Activated CD8-positive, alpha-beta memory T cell treated with anti-CD3 and anti-CD28 coated beads for 36 hours (primary cell): Measurements from ENCODE around the gene FBXL16. TPM values are rescaled to one million over a fixed set of nuclear protein-coding genes. Genes with fewer than 3 reads are reported as not detected.
"Not testable (repeated sequence)": the region's sequence is repeated elsewhere in the genome, so short reads cannot be mapped to it uniquely, and the experiment has no call there.

Source experiments
- CTCF ChIA-PET: fragments of 350-600 bp; sonication (Branson Sonifier 250); formaldehyde crosslinking; loops from one replicate; lab custom pipeline; 2021; ENCODE audit warnings: antibody characterized with exemption; lab: Charles Lee
- POLR2A ChIA-PET: fragments of 350-600 bp; sonication (Branson Sonifier 250); formaldehyde crosslinking; loops from one replicate; lab custom pipeline; 2021; ENCODE audit warnings: antibody characterized with exemption; lab: Charles Lee
- total RNA-seq, 2 experiments: library from RNA; stranded (reverse); gene quantifications; one replicate each; pipeline ENCODE4 v1.2.3, GENCODE V29; 2021

Gene FBXL16, protein sequence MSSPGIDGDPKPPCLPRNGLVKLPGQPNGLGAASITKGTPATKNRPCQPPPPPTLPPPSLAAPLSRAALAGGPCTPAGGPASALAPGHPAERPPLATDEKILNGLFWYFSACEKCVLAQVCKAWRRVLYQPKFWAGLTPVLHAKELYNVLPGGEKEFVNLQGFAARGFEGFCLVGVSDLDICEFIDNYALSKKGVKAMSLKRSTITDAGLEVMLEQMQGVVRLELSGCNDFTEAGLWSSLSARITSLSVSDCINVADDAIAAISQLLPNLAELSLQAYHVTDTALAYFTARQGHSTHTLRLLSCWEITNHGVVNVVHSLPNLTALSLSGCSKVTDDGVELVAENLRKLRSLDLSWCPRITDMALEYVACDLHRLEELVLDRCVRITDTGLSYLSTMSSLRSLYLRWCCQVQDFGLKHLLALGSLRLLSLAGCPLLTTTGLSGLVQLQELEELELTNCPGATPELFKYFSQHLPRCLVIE
- total RNA-seq, result 1 to 10 TPM; 4.1 to 5.7 TPM

DNA sequence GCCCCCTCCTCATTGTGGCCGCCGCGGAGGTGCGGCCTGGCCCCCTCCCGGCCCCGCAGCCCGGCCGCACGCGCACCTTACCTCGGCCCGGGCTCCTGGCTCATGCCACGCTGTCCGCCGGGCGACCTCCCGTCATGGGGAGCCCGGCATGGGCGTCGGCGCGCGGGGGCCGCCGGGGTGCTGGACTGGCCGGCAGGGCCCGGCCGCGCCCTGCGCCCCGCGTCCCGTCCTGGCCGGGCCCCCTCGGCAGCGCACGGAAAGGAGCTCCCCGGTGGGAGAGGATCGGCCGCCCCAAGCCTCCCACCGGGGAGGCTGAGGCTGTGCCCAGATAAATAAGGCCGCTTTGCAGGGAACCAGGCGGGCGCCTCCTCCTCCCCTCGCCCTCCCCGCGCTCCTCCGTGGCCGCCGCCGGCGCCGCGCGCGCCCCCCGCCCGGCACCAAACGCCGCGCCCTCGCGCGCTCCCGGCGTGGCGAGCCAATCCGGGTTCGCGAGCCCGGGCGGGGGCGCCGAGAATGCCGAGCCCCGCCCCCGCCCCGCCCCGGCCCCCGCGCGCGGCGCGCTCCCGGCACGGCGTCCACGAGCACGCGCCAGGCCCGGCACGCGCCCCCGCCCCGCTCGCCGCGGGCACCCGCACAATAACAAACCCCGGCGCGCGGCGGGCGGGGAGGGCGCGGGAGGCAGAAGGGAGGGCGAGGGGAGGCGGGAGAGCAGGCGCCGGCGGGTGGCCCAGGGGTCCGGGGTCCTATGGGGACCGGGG is at the start of gene FBXL16:
FBXL16 (minus strand) TSS at position 371 of the 758 bp plus-strand sequence. CDS start 8,396 bp downstream, outside the sequence.
- CTCF ChIA-PET, result interaction anchor here (2.3 kb wide), 1 partner anchor 80 kb away, joined by 9 read pairs; no protein-coding TSS in a partner anchor
- POLR2A ChIA-PET, result no interaction called here

DNA sequence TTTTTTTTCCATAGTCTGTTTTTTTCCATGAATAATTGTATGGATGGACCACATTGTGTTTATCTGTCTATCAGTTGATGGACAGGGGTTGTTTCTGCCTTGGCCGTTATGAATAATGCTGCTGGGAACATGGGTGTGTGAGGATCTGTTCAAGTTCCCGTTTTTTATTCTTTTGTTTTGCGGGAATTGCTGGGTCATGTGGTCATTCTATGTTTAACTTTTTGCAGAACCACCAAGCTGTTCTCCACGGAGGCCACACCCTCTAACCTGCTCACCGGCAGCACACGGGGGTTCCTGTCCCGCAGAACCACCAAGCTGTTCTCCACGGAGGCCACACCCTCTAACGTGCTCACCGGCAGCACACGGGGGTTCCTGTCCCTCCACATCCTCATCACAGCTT is 49.1 kb upstream of the FBXL16 start:
- CTCF ChIA-PET, result no interaction called here
- POLR2A ChIA-PET, result no interaction called here

DNA sequence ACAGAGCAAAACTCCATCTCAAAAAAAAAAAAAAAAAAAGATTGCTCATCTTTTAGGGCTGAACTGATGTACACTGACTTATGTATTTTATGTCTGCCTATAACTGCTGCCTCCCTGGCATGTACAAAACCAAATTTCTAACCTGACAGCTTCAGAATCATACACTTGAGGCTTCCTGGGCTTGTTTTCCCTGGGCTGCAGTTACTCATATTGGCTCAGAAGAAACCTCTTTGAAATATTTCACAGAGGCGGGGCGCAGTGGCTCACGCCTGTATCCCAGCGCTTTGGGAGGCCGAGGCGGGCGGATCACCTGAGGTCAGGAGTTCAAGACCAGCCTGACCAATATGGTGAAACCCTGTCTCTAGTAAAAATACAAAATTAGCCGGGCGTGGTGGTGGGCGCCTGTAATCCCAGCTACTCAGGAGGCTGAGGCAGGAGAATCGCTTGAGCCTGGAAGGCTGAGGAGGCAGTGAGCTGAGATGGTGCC is 48.6 kb upstream of the FBXL16 start:
- POLR2A ChIA-PET, result not testable (repeated sequence)

DNA sequence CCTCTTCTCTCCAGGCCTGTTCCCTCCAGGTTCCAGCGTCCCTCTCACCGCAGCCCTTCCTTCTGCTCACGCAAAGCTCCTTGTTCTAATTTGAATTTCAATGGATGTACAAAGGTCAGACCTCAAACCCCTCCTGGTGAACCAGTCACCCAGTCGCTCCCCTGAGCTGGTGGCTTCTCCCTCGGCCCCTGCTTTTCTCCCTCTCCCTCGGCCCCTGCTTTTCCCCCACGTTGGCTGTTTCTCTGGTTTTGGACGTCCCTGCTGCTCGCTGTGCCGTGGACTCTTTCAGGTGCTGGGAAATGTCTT is 46.4 kb upstream of the FBXL16 start:
- POLR2A ChIA-PET, result no interaction called here
- CTCF ChIA-PET, result no interaction called here

More for the DNA sequence above, 48.6 kb upstream of the FBXL16 start:
- CTCF ChIA-PET, result interaction anchor here (0.7 kb wide), 2 partner anchors 138 to 709 kb away, joined by 3 to 6 read pairs; no protein-coding TSS in a partner anchor

DNA sequence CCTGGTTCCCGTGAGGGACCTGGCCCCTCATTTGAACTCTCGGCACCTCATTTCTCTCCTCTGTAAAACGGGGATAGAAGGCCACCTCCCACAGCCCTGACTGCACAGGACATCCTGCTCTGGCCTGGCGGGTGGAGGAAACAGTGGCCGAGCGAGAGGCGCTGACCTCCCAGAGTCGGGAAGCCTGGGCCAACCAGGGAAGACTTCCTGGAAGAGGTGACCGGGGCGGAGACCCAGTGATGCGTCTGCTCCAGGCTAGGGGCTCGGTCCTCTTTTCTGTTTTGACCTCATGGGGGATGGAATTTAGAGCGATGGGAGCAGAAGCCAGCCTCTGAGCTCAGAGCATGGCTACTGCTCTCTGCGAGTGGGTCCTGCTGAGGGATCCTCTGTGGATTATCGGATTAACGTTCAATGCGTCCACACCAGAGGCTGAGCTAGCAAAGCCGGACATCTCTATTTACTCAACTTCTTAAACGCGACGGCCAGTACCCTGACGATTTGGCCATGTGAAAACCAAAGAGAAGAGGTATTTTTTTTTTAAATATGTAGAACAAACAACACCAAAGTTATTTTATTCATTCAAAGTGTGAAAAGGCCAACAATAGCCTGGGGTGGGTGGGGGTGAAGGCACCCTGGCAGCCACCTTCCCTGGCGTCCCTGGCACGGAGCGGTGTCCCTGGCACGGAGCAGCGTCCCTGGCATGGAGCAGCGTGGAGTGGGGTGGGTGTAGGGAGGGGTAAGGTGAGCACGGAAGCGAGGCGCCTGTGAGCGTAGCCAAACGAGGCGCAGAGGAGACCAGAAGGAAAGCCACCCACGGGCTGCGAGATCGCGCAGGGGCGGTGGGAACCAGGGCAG is 45.8 kb upstream of the FBXL16 start:
- POLR2A ChIA-PET, result no interaction called here
- CTCF ChIA-PET, result interaction anchor here (1.4 kb wide), 1 partner anchor 39 kb away, joined by 6 read pairs; no protein-coding TSS in a partner anchor

DNA sequence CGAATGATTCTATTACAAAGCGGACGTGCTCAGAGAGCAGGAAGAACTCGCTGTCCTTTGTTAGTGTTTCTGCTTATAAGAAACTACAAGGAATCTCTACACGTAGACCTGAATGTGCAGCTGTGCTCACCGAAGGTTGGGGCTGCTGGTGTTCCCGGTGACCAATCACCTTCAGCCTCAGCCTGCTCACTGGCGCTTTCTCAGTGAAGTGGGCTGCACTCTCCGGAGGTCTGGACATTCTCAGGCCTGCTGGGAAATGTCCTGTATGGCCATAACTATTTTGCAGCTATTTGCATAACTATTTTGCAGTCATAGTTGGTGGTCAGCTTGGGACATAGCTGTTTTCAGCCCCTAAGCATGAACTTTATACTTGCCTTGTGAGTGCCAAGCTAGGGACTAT is 44.9 kb upstream of the FBXL16 start:
- POLR2A ChIA-PET, result no interaction called here
- CTCF ChIA-PET, result interaction anchor here (0.6 to 1.4 kb wide), 2 partner anchors 39 to 87 kb away, joined by 3 to 6 read pairs; no protein-coding TSS in a partner anchor

DNA sequence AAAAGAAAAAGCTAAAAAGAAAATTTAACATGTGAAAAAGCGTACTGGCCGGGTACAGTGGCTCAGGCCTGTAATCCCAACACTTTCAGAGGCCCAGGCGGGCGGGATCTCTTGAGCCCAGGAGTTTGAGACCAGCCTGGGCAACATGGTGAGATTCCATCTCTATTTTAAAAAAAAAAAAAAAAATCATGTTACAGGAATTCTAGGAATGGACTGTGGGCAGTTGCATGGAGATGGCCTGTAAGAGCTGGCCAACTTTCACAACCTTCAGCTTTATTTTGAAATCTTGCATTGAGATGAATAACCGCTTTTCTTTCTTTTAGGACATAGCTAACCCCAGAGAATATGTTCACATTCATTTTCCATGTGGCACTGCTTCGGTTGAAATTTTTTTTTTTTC is 43.4 kb upstream of the FBXL16 start:
- ChIA-PET CTCF (no interaction called here), POLR2A (no interaction called here)

DNA sequence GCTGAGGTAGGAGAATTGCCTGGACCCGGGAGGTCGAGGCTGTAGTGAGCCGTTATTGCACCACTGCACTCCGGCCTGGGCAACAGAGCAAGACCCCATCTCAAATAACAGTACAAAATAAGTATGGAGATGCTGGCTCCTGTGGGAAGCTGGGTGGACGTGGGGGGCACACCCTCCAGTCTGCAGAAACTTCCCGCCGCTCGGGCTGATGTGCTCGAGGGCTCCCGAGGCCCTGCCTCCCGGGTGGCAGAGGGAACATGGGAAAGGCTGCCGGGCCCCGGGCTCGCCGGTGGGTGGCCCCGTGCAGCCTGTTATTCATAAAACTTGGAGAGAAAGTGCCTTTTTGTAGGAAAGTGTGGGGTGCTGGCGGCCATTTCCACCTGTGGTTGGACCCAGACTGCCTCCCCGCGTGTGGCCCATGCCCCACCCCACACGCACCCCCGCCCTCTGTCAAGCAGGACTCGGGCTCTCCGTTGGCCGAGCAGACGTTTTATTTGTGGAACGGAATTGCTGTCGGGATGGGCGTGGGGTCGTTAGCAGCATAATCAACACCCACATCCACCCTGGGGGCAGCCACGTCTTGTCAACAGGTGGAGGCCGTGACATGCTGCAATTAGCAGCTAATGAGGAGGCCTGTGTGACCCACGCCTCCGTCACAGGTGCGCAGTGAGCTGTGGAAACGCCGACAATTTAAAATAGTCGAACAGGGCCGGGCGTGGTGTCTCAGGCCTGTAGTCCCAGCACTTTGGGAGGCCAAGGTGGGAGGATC is 42.6 kb upstream of the FBXL16 start:
- ChIA-PET CTCF (no interaction called here), POLR2A (no interaction called here)

DNA sequence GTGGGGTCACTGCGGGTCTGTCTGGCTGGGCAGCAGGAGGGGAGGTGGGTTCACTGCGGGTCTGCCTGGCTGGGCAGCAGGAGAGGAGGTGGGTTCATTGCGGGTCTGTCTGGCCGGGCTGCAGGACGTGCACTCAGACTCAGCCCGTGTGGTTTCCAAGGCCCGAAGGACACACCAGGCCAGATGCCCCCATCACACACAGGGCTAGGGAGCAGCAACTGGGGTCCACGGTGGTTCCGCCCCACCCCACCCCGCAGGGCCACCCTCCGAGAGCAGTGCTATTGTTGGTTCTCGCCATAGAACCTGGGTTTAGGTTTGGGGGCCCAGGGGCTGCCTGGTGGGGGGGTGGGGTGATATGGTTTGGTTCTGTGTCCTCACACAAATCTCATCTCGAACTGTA is 41.0 kb upstream of the FBXL16 start:
- ChIA-PET CTCF (no interaction called here), POLR2A (no interaction called here)

DNA sequence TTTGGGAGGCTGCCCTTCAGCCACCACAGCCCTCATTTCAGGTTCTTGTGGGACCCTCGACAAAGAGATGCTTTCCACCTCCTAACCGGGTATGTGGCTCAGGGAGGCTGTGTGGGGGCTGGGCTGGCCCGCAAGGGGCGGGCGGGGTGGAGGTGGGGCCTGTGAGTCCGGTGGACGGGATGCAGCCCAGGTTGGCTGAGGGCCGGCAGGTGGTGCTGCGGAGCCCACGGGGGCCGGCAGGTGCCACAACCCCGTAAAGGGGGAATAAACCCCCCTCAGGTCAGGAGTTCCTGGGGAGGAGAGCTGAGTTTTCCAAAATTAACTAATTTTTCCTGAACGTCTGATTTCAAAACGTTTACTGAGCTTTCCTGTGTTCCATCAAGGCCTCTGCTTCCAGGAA is 40.1 kb upstream of the FBXL16 start:
- ChIA-PET CTCF (interaction anchor here (0.6 kb wide), 2 partner anchors 9 to 312 kb away, joined by 3 read pairs; no protein-coding TSS in a partner anchor), POLR2A (no interaction called here)

DNA sequence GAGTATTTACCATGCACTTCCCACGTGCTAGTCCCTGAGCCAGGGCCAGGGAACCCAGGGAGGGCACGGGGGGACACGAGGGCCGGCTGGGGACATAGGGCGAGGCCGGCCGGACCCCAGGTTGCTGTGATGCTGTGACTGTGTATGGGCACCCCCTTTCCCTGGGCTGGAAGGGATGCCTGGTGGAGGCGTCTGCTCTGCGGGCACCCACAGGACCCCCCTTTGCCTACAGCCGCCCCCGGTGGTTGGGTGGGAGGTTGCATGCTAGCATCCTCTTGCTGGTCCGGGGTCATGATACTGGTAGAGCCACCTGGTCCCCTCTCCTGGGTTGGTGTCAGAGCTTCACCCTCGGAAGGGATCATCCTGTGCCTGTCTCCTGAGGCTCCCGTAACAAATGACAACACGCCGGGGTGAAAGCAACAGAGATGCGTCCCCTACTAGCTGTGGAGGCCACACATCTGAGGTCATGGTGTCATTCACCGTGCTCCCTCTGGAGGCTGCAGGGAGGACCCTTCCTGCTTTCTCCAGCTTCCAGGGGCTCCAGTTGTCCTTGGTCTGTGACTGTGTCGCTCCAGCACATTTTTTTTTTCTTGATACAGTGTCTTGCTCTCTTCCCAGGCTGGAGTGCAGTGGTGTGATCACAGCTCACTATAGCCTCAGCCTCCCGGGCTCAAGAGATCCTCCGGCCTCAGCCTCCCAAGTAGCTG is 38.3 kb upstream of the FBXL16 start:
- ChIA-PET CTCF (interaction anchor here (0.7 to 5.2 kb wide), 8 partner anchors 8 to 1041 kb away, joined by 3 to 17 read pairs (median 3); no protein-coding TSS in a partner anchor), POLR2A (interaction anchor here (0.6 kb wide), 1 partner anchor 974 kb away, joined by 3 read pairs; no protein-coding TSS in a partner anchor)

DNA sequence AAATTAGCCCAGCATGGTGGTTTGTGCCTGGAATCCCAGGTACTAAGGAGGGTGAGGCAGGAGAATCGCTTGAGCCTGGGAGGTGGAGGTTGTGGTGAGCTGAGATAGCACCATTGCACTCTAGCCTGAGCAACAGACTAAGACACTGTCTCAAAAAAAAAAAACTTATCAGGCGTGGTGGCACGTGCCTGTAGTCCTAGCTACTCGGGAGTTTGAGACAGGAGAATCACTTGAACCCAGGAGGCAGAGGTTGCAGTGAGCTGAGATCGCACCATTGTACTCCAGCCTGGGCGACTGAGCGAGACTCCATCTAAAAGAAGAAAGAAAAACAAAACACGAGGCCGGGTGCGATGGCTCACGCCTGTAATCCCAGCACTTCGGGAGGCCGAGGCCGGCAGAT is 37.3 kb upstream of the FBXL16 start:
- CTCF ChIA-PET, result interaction anchor here (0.8 to 5.2 kb wide), 4 partner anchors 23 to 47 kb away, joined by 3 to 17 read pairs (median 6); no protein-coding TSS in a partner anchor

DNA sequence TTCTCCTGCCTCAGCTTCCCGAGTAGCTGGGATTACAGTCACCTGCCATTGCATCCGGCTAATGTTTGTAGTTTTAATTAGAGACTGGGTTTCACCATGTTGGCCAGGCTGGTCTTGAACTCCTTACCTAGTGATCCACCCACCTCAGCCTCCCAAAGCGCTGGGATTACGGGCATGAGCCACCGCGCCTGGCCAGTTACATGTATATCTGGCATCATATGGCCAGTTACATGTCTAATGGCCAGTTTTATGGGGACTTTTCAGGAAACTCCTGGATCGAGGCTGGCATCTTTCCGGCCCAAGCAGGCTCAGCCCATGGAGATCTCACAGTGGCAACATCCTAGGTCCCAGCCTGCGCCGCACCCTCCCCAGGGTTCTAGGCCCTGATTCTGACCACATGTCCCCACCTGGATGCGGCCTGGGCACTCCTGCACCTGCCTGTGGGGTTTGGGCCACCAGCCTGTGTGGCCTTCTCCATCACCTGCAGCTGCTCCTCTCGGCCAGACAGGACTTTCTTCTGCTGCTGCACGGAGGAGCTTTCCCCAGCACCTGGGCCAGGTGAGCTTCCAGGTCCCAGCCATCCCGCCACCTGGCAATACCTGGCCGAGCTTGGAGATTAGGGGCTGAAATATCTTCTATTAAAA is 36.5 kb upstream of the FBXL16 start:
- ChIA-PET CTCF (interaction anchor here (1.1 to 5.2 kb wide), 5 partner anchors 12 to 29 kb away, joined by 3 to 17 read pairs (median 6); partner anchors contain the start of genes ANTKMT and METRN), POLR2A (interaction anchor here (0.7 kb wide), 1 partner anchor 11 kb away, joined by 3 read pairs; no protein-coding TSS in a partner anchor)

More for the DNA sequence above, 37.3 kb upstream of the FBXL16 start:
- POLR2A ChIA-PET, result not testable (repeated sequence)

DNA sequence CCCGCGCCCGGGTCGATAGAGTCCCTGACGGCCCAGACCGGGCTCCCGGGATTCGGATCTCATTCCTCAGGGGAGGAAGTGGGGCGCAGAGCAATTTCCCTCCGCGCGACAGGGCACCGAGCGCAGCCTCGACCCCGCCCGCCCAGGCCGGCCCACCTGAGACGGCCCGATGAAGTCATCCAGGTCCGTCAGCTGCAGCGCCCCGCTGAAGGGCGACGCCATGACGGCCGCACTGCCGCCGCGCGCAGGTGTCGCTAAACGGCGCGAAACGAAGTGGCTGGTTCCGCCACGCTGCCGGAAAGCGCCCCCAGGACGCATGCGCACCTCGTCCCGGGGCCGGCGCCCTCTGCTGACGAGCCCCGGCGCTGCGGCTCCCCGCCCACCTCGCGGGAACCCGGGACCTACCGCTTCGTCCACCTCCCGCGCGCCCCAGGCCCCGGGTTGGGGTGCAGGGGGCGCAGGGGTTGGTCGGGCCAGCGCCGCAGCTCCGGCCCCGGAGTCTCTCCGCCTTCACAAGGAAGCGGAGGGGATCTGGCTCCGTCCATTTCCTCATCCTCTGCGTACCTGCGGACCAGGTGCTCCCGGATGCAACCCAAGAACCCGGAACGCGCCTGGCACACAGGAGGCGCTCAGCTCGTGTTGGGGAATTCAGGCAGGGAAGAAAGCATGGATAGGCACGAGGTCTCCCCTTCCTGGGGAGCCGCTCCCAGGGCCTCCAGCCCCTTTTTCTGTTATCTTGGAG is 35.3 kb upstream of the FBXL16 start, which contains the start of gene CIAO3:
CIAO3 (minus strand) TSS at position 234 of the 742 bp plus-strand sequence; CDS start at position 222, 12 bp downstream.
- ChIA-PET POLR2A (interaction anchor here (0.8 to 1.2 kb wide), 3 partner anchors 13 to 20 kb away, joined by 3 read pairs; partner anchors contain the start of gene ANTKMT), CTCF (interaction anchor here (0.6 to 5.2 kb wide), 9 partner anchors 11 to 775 kb away, joined by 3 to 17 read pairs (median 6); partner anchors contain the start of genes ANTKMT, CCDC78, HAGHL and METRN)

DNA sequence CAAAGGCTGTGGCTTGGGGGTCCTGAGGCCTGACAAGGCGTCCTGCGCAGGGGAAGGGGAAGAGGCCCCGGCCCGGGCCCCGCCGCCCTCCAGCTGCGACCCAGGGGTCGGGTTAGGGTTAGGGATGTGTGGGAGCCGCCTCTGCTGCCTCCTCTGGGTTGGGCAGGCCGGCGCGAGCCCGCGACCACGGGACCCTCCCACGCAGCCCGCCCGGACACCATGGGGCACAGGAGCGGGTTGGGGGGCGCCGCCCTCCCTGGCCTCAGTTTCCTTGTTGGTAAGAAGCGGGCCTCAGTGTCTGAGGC is 34.8 kb upstream of the FBXL16 start:
- POLR2A ChIA-PET, result interaction anchor here (0.8 to 1.2 kb wide), 2 partner anchors 12 to 18 kb away, joined by 3 read pairs; no protein-coding TSS in a partner anchor

More for the DNA sequence above, 34.8 kb upstream of the FBXL16 start:
- CTCF ChIA-PET, result interaction anchor here (0.6 to 5.2 kb wide), 8 partner anchors 11 to 776 kb away, joined by 3 to 17 read pairs (median 6); partner anchors contain the start of genes ANTKMT, CCDC78, HAGHL and METRN
